Measurements from ENCODE around the gene LRRC4.

LRRC4 gene

GRCh38 chr7:128031901-128032604 is 816 bp upstream of the LRRC4 start:
- DNase-seq (ENCODE audit: low read depth, low spot score), result peak; percentile 70

GRCh38 chr7:128030263-128030653 is 979 bp downstream of the LRRC4 start:
- DNase-seq (ENCODE audit: low read depth, low spot score), result peak; percentile 74

- no peak for DNase-seq (ENCODE audit: low read depth, low spot score)
Measured at GRCh38 chr7:128029405-128029995, 1.7 kb downstream of the LRRC4 start.

GRCh38 chr7:128027485-128027980 is 3.7 kb downstream of the LRRC4 start:
- DNase-seq (ENCODE audit: low read depth, low spot score), result no peak

- DNase-seq (ENCODE audit: low read depth, low spot score), result no peak
Measured at GRCh38 chr7:128026551-128026950, 4.7 kb downstream of the LRRC4 start.

- no peak for DNase-seq (ENCODE audit: low read depth, low spot score)
Measured at GRCh38 chr7:128025819-128026218, 5.4 kb downstream of the LRRC4 start.

- DNase-seq (ENCODE audit: low read depth, low spot score), result no peak
Measured at GRCh38 chr7:128025380-128025779, 5.9 kb downstream of the LRRC4 start.

- no peak for DNase-seq (ENCODE audit: low read depth, low spot score)
Measured at GRCh38 chr7:128024151-128024550, 7.1 kb downstream of the LRRC4 start.

- DNase-seq (ENCODE audit: low read depth, low spot score), result peak; percentile 39
Measured at GRCh38 chr7:128022631-128023532, 8.4 kb downstream of the LRRC4 start.

- peak; percentile 69 for DNase-seq (ENCODE audit: low read depth, low spot score)
Measured at GRCh38 chr7:128021366-128021765, 9.9 kb downstream of the LRRC4 start.

- peak; percentile 64 for DNase-seq (ENCODE audit: low read depth, low spot score)
Measured at GRCh38 chr7:128020159-128020558, 11.1 kb downstream of the LRRC4 start.

- DNase-seq (ENCODE audit: low read depth, low spot score), result no peak
Measured at GRCh38 chr7:128019288-128019687, 11.9 kb downstream of the LRRC4 start.

GRCh38 chr7:128017862-128018845 is 13.1 kb downstream of the LRRC4 start:
- no peak for DNase-seq (ENCODE audit: low read depth, low spot score)

GRCh38 chr7:128017460-128017859 is 13.8 kb downstream of the LRRC4 start:
- no peak for DNase-seq (ENCODE audit: low read depth, low spot score)

- no peak for DNase-seq (ENCODE audit: low read depth, low spot score)
Measured at GRCh38 chr7:128014811-128015210, 16.4 kb downstream of the LRRC4 start.

GRCh38 chr7:128011131-128011661 is 20.0 kb downstream of the LRRC4 start:
- DNase-seq (ENCODE audit: low read depth, low spot score), result no peak

- no peak for DNase-seq (ENCODE audit: low read depth, low spot score)
Measured at GRCh38 chr7:128010391-128011127, 20.7 kb downstream of the LRRC4 start.

- no peak for DNase-seq (ENCODE audit: low read depth, low spot score)
Measured at GRCh38 chr7:128008744-128009143, 22.5 kb downstream of the LRRC4 start.

- DNase-seq (ENCODE audit: low read depth, low spot score), result no peak
Measured at GRCh38 chr7:128008141-128008540, 23.1 kb downstream of the LRRC4 start.

GRCh38 chr7:128007303-128007680 is 23.9 kb downstream of the LRRC4 start:
- DNase-seq (ENCODE audit: low read depth, low spot score), result no peak

All from ELF-1 (cell line).